ENCODE results near the gene RSAD1. TPM values are rescaled to one million over a fixed set of nuclear protein-coding genes. Genes with fewer than 3 reads are reported as not detected.

RSAD1 gene
- total and polyA plus RNA-seq, 3 experiments from 2014 or later = 45.7 to 66.4 (median 46.8) TPM

DNA sequence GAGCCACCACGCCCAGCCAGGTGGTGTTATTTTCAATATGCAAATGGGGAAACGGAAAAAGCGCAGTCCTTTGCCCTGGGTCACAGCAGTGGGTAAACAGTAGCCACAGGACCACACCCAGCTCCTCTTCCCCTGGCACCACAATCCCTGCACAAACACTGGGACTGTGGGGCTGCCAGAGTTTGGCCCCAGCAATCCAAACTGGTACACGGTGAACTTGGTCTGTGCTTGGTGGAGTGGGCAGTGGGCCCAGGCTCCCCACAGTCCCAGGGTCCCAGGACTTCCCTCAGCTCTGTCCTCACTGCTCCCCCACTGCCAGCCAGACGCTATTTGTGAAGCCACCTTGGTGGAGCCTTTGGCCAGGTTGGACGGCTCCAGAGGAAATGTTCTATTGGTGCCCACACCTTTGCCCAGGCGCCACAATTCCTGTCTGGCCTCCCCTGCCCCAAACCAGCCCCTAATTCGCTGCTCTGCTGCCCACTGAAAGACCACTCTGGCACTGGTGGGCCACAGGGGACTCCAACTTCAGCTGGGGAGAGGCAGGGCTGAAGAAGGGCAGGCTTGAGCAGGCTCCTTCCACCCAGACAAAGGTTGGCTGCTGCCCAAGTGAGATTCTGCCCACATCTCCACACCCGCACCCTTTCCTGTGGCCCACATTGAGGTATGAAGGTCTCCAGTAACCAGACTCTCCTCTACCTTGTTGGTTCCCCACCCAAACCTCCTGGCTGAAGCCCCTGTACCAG is 12.1 kb upstream of the RSAD1 start:
- Mint-ChIP-seq H3K4me3 (no peak overlapping the region), H3K27me3 (peaks cover 18 to 20% of the 10 kb centered on the region in 2 donors), H3K36me3 (peaks cover 0 to 5% (median 2%) of the 10 kb centered on the region in 3 donors), H3K27ac (no peak overlapping the region), H3K4me1 (peaks cover 7 to 28% (median 12%) of the 10 kb centered on the region in 3 donors), H3K9me3 (no peaks in the 10 kb centered on the region)
- Histone ChIP-seq H3K27ac (ENCODE audit: low read depth, low read length) (no peak overlapping the region), H3K9me3 (ENCODE audit: low read length) (no peaks in the 10 kb centered on the region), H3K27me3 (ENCODE audit: insufficient read depth, low read length, poor library complexity, severe bottlenecking) (peaks cover 11% of the 10 kb centered on the region), H3K4me1 (ENCODE audit: insufficient read depth, low read length) (no peaks in the 10 kb centered on the region), H3K4me3 (ENCODE audit: low read length) (no peak overlapping the region), H3K36me3 (ENCODE audit: insufficient read depth, low read length) (no peaks in the 10 kb centered on the region)
- CTCF ChIA-PET = no interaction called here
- DNase-seq = no peak
- POLR2A ChIA-PET = interaction anchor here (0.7 kb wide), 1 partner anchor 37 kb away, joined by 4 read pairs; no protein-coding TSS in a partner anchor

DNA sequence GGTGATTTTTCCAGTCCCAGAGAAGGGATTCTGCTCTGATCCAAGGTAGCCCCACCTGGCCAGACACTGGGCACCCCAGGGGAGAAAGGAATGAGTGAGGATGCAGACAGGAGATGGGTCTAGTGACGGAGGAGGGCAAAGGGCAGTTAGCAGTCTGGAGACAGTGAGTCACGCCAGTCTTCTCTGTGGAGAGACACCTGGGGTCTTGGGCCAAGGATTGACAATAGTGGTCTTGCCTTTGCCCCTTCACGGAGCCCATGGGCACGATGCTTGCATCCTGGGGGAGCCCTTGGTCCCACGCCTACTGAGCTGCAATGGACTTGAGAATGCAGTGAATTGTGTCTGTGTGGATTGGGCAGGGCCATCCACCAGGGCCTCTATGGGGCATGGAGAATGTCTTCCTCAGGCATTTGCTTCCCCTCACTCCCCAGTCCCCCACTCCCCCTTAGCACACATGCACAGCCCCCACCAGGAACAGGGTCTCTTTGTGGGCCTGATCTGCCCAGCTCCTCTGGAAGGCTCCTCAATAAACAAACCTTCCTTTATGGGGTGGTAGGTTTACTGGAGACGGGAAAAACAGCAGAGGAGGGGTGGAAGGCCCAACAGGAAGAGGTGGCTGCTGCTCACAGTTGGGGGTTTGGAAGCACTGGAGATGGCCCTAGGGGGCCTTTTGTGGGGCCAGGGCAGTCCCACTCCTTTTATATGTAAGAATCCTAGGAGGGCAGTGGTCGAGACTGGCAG is 11.4 kb upstream of the RSAD1 start:
- no peak for DNase-seq
- Histone ChIP-seq H3K36me3 (ENCODE audit: insufficient read depth, low read length) (no peaks in the 10 kb centered on the region), H3K27me3 (ENCODE audit: insufficient read depth, low read length, poor library complexity, severe bottlenecking) (peaks cover 11% of the 10 kb centered on the region), H3K9me3 (ENCODE audit: low read length) (no peaks in the 10 kb centered on the region), H3K4me3 (ENCODE audit: low read length) (no peak overlapping the region), H3K4me1 (ENCODE audit: insufficient read depth, low read length) (no peaks in the 10 kb centered on the region), H3K27ac (ENCODE audit: low read depth, low read length) (no peak overlapping the region)
- Mint-ChIP-seq H3K27me3 (peaks cover 18 to 20% of the 10 kb centered on the region in 2 donors), H3K27ac (peak overlapping the region in 1 of 8 donors; percentile 27), H3K36me3 (peaks cover 0 to 9% (median 3%) of the 10 kb centered on the region in 3 donors), H3K4me3 (peak overlapping the region in 3 of 7 donors; percentile 14 to 63 (median 35)), H3K4me1 (peaks cover 7 to 28% (median 12%) of the 10 kb centered on the region in 3 donors), H3K9me3 (no peaks in the 10 kb centered on the region)
- ChIA-PET CTCF (interaction anchor here (0.9 to 1.5 kb wide), 2 partner anchors 12 to 70 kb away, joined by 4 to 5 read pairs; partner anchors contain the start of gene LRRC59), POLR2A (interaction anchor here (1.1 kb wide), 1 partner anchor 12 kb away, joined by 4 read pairs; the partner anchor contains the start of gene RSAD1)

- no peak overlapping the region for H3K27ac ChIP-seq (ENCODE audit: low read depth, low read length)
- H3K4me1 ChIP-seq (ENCODE audit: insufficient read depth, low read length) = no peaks in the 10 kb centered on the region
- CTCF ChIA-PET = interaction anchor here (0.9 to 1.5 kb wide), 2 partner anchors 12 to 70 kb away, joined by 4 to 5 read pairs; partner anchors contain the start of gene LRRC59
- H3K9me3 ChIP-seq (ENCODE audit: low read length) = no peaks in the 10 kb centered on the region
- no peaks in the 10 kb centered on the region for H3K9me3 Mint-ChIP-seq
- H3K27me3 Mint-ChIP-seq = peaks cover 18 to 20% of the 10 kb centered on the region in 2 donors
- no peak overlapping the region for H3K4me3 ChIP-seq (ENCODE audit: low read length)
- peaks cover 11% of the 10 kb centered on the region for H3K27me3 ChIP-seq (ENCODE audit: insufficient read depth, low read length, poor library complexity, severe bottlenecking)
- peak overlapping the region in 1 of 8 donors; percentile 27 for H3K27ac Mint-ChIP-seq
- H3K4me3 Mint-ChIP-seq = peak overlapping the region in 4 of 7 donors; percentile 14 to 82 (median 49)
- no peaks in the 10 kb centered on the region for H3K36me3 ChIP-seq (ENCODE audit: insufficient read depth, low read length)
- peaks cover 7 to 28% (median 12%) of the 10 kb centered on the region in 3 donors for H3K4me1 Mint-ChIP-seq
- POLR2A ChIA-PET = interaction anchor here (1.1 kb wide), 1 partner anchor 11 kb away, joined by 4 read pairs; the partner anchor contains the start of gene RSAD1
- no peak for DNase-seq
- H3K36me3 Mint-ChIP-seq = peaks cover 0 to 10% (median 5%) of the 10 kb centered on the region in 3 donors
Measured at GRCh38 chr17:50467855-50468303, 10.8 kb upstream of the RSAD1 start.

GRCh38 chr17:50468304-50469207 is 10.1 kb upstream of the RSAD1 start, which contains the start of gene CHAD:
Gene CHAD (minus strand): TSS chr17:50468880. CDS start chr17:50468813, 67 bp downstream.
- DNase-seq = no peak
- peaks cover 0 to 13% (median 6%) of the 10 kb centered on the region in 3 donors for H3K36me3 Mint-ChIP-seq
- Histone ChIP-seq H3K9me3 (ENCODE audit: low read length) (no peaks in the 10 kb centered on the region), H3K27ac (ENCODE audit: low read depth, low read length) (no peak within 1 kb of the TSS), H3K4me1 (ENCODE audit: insufficient read depth, low read length) (no peaks in the 10 kb centered on the region), H3K27me3 (ENCODE audit: insufficient read depth, low read length, poor library complexity, severe bottlenecking) (peaks cover 11% of the 10 kb centered on the region), H3K4me3 (ENCODE audit: low read length) (no peak within 1 kb of the TSS), H3K36me3 (ENCODE audit: insufficient read depth, low read length) (no peaks in the 10 kb centered on the region)
- H3K9me3 Mint-ChIP-seq = no peaks in the 10 kb centered on the region
- H3K4me3 Mint-ChIP-seq = peak within 1 kb of the TSS in 5 of 7 donors; percentile 15 to 82 (median 54)
- ChIA-PET CTCF (interaction anchor here (0.9 to 1.5 kb wide), 2 partner anchors 11 to 71 kb away, joined by 4 to 5 read pairs; partner anchors contain the start of gene LRRC59), POLR2A (interaction anchor here (1.1 kb wide), 1 partner anchor 10 kb away, joined by 4 read pairs; the partner anchor contains the start of gene RSAD1)
- H3K27me3 Mint-ChIP-seq = peaks cover 18 to 20% of the 10 kb centered on the region in 2 donors
- H3K4me1 Mint-ChIP-seq = peaks cover 7 to 28% (median 12%) of the 10 kb centered on the region in 3 donors
- no peak within 1 kb of the TSS for H3K27ac Mint-ChIP-seq

DNA sequence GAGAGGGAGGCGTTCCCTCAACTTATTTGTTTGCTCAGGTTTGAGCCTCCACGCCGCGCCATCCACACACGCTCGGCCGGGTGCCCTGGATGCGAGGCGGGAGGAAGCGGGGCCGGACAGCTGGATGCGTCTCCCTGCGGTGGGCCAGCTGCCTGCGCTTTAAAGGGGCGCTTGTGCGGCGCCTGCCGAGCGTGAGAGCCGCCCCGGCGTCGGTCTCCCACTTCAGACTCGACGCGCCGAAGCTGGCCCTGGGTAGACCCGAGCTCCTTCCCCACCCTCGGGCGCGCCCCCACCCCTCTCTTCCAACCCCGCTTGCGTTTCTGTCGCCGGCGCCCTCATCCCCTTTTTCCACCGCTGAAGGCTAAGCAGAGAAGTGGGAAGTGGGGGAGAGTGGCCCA is 9.5 kb upstream of the RSAD1 start:
- ChIA-PET POLR2A (no interaction called here), CTCF (no interaction called here)
- H3K27me3 Mint-ChIP-seq = peaks cover 18 to 20% of the 10 kb centered on the region in 2 donors
- Histone ChIP-seq H3K27me3 (ENCODE audit: insufficient read depth, low read length, poor library complexity, severe bottlenecking) (peaks cover 11% of the 10 kb centered on the region), H3K36me3 (ENCODE audit: insufficient read depth, low read length) (no peaks in the 10 kb centered on the region), H3K9me3 (ENCODE audit: low read length) (no peaks in the 10 kb centered on the region), H3K27ac (ENCODE audit: low read depth, low read length) (no peak overlapping the region), H3K4me3 (ENCODE audit: low read length) (no peak overlapping the region), H3K4me1 (ENCODE audit: insufficient read depth, low read length) (no peaks in the 10 kb centered on the region)
- H3K27ac Mint-ChIP-seq = no peak overlapping the region
- DNase-seq = no peak
- H3K4me1 Mint-ChIP-seq = peaks cover 7 to 28% (median 12%) of the 10 kb centered on the region in 3 donors
- H3K36me3 Mint-ChIP-seq = peaks cover 0 to 15% (median 6%) of the 10 kb centered on the region in 3 donors
- H3K9me3 Mint-ChIP-seq = no peaks in the 10 kb centered on the region
- H3K4me3 Mint-ChIP-seq = peak overlapping the region in 1 of 7 donors; percentile 20

DNA sequence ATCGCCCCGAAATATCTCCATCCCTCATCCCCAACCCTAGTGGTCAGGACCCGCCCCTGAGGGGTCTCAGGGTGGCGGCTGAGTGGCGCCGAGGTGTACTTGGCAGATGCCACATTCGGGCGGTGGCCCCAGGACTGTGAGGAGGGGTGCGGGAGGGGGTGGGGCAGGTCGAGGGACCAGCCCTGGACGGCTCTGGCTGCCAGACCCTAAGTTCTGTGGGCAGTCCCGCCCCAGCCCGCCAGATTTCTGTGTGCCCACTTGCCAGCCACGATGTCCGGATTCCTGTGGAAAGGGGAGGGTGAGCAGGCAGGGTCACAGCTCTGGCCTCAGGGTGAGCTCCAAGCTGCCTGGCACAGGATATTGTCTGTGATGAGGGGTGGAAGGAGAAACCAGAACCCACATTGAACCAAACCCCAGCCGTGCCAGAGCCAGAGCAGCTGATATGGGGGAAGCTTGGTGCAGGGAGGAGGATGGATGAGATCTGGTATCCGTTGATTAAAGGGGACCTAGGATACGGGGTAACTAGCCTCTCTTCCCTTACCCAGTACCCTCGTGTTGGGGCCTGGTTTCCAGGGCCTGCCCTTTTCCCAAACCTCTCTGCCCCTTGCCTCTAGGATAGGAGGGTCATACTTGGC is 8.9 kb upstream of the RSAD1 start:
- Histone ChIP-seq H3K4me3 (ENCODE audit: low read length) (no peak overlapping the region), H3K27me3 (ENCODE audit: insufficient read depth, low read length, poor library complexity, severe bottlenecking) (peaks cover 11% of the 10 kb centered on the region), H3K9me3 (ENCODE audit: low read length) (no peaks in the 10 kb centered on the region), H3K36me3 (ENCODE audit: insufficient read depth, low read length) (no peaks in the 10 kb centered on the region), H3K27ac (ENCODE audit: low read depth, low read length) (no peak overlapping the region), H3K4me1 (ENCODE audit: insufficient read depth, low read length) (no peaks in the 10 kb centered on the region)
- Mint-ChIP-seq H3K27ac (no peak overlapping the region), H3K4me3 (peak overlapping the region in 1 of 7 donors; percentile 20), H3K9me3 (no peaks in the 10 kb centered on the region), H3K27me3 (peaks cover 18 to 20% of the 10 kb centered on the region in 2 donors), H3K4me1 (peaks cover 7 to 28% (median 12%) of the 10 kb centered on the region in 3 donors), H3K36me3 (peaks cover 0 to 15% (median 6%) of the 10 kb centered on the region in 3 donors)
- DNase-seq = no peak
- ChIA-PET CTCF (no interaction called here), POLR2A (no interaction called here)

DNA sequence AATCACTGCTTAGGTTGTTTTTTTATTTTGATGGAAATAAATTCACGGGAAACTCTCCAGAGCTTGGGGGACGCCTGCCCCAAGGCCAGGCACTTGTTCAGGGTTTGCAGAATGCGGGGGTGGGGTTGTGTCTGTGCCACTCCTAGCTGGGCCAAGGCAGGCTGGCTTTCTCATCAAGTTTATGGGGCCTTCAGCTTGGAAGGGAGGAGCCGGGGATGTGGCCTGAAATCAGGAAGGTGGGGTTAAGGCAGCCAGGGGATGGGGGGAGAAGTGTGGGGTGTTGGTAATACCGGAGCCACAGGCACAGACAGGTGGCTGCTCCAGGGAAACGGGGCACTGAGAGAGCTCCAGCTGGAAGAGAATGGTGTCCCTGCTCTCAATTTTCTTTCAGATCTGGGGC is 8.2 kb upstream of the RSAD1 start:
- Mint-ChIP-seq H3K4me1 (peaks cover 7 to 28% (median 12%) of the 10 kb centered on the region in 3 donors), H3K9me3 (no peaks in the 10 kb centered on the region), H3K4me3 (no peak overlapping the region), H3K36me3 (peaks cover 0 to 15% (median 6%) of the 10 kb centered on the region in 3 donors), H3K27ac (peak overlapping the region in 1 of 8 donors; percentile 32), H3K27me3 (peaks cover 18 to 20% of the 10 kb centered on the region in 2 donors)
- H3K9me3 ChIP-seq (ENCODE audit: low read length) = no peaks in the 10 kb centered on the region
- no peak overlapping the region for H3K4me3 ChIP-seq (ENCODE audit: low read length)
- H3K36me3 ChIP-seq (ENCODE audit: insufficient read depth, low read length) = no peaks in the 10 kb centered on the region
- H3K27ac ChIP-seq (ENCODE audit: low read depth, low read length) = no peak overlapping the region
- peaks cover 11% of the 10 kb centered on the region for H3K27me3 ChIP-seq (ENCODE audit: insufficient read depth, low read length, poor library complexity, severe bottlenecking)
- no peaks in the 10 kb centered on the region for H3K4me1 ChIP-seq (ENCODE audit: insufficient read depth, low read length)
- DNase-seq = no peak
- ChIA-PET POLR2A (no interaction called here), CTCF (interaction anchor here (0.5 kb wide), 1 partner anchor 61 kb away, joined by 4 read pairs; no protein-coding TSS in a partner anchor)

Data from CD8-positive, alpha-beta memory T cell (primary cell).